ENCODE results near the gene CD22. TPM values are rescaled to one million over a fixed set of nuclear protein-coding genes. Genes with fewer than 3 reads are reported as not detected.

CD22 gene
- total and polyA plus RNA-seq, 2 donors (not counting 1 experiment from before 2014, with no cell fraction given) = 0.15 to 1.2 TPM

- Histone ChIP-seq H4K20me1 (ENCODE audit: control insufficient read depth, extremely low read depth, insufficient read depth, low read length) (no peaks in the 10 kb centered on the region), H3K9me3 (ENCODE audit: control insufficient read depth, insufficient read depth, low read depth, low read length) (no peaks in the 10 kb centered on the region), H3K4me3 (replicated peaks in 1 of 4; ENCODE audit: control extremely low read depth in 1 of 4, insufficient read depth in 1 of 4, low read depth in 3 of 4, low read length in 4 of 4) (no peak overlapping the region), H3K9ac (ENCODE audit: insufficient read depth, low read length) (no peak overlapping the region), H3K4me1 (ENCODE audit: control insufficient read depth, extremely low read depth, insufficient read depth, low read length) (no peaks in the 10 kb centered on the region), H3K27me3 (ENCODE audit: control insufficient read depth, insufficient read depth, low read length) (peaks cover 4% of the 10 kb centered on the region), H3K79me2 (ENCODE audit: control insufficient read depth, insufficient read depth, low read length) (no peaks in the 10 kb centered on the region), H3K36me3 (ENCODE audit: control insufficient read depth, insufficient read depth, low read length) (no peaks in the 10 kb centered on the region), H3K4me2 (ENCODE audit: extremely low read depth, insufficient read depth, low read length) (no peak overlapping the region), H2AFZ (ENCODE audit: low read length) (no peak overlapping the region), H3K27ac (ENCODE audit: insufficient read depth, low read length) (no peak overlapping the region)
- no peak for DNase-seq (ENCODE audit: low read depth in 2 of 2)
- TF ChIP-seq, protein P1, sequence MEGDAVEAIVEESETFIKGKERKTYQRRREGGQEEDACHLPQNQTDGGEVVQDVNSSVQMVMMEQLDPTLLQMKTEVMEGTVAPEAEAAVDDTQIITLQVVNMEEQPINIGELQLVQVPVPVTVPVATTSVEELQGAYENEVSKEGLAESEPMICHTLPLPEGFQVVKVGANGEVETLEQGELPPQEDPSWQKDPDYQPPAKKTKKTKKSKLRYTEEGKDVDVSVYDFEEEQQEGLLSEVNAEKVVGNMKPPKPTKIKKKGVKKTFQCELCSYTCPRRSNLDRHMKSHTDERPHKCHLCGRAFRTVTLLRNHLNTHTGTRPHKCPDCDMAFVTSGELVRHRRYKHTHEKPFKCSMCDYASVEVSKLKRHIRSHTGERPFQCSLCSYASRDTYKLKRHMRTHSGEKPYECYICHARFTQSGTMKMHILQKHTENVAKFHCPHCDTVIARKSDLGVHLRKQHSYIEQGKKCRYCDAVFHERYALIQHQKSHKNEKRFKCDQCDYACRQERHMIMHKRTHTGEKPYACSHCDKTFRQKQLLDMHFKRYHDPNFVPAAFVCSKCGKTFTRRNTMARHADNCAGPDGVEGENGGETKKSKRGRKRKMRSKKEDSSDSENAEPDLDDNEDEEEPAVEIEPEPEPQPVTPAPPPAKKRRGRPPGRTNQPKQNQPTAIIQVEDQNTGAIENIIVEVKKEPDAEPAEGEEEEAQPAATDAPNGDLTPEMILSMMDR (conservative IDR thresholded peaks at IDR 0.05 in 1 of 2, IDR thresholded peaks at IDR 0.05 in 1 of 2; ENCODE audit: low read depth in 1 of 2, low read length in 2 of 2) = no peak
- no peak for TF ChIP-seq EZH2 (IDR thresholded peaks at IDR 0.05; ENCODE audit: low read length, missing control alignments)
These were observed 40.7 kb upstream of the CD22 start for GRCh38 chr19:35288331-35288730.

DNA sequence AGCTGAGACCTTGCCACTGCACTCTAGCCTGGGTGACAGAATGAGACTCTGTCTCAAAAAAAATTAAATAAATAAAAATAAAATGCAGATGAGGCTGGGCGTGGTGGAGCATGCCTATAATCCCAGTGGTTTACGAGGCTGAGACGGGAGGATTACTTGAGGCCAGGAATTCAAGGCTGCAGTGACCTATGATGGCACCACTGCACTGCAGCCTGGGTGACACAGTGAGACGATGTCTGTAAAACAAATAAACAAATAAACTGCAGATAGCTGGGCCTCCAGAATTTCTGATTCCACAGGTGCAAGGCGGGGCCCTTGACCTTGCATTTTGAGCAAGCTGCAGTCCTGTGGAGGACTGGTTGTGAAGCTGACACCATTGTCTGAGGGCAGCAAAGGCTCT lies 40.1 kb upstream of the CD22 start:
- DNase-seq (ENCODE audit: low read depth in 2 of 2) = no peak
- no peak overlapping the region for H3K27ac ChIP-seq (ENCODE audit: insufficient read depth, low read length)
- H2AFZ ChIP-seq (ENCODE audit: low read length) = no peak overlapping the region
- H3K36me3 ChIP-seq (ENCODE audit: control insufficient read depth, insufficient read depth, low read length) = no peaks in the 10 kb centered on the region
- H3K79me2 ChIP-seq (ENCODE audit: control insufficient read depth, insufficient read depth, low read length) = no peaks in the 10 kb centered on the region
- no peak for TF ChIP-seq EZH2 (IDR thresholded peaks at IDR 0.05; ENCODE audit: low read length, missing control alignments)
- TF ChIP-seq, protein P1 (conservative IDR thresholded peaks at IDR 0.05 in 1 of 2, IDR thresholded peaks at IDR 0.05 in 1 of 2; ENCODE audit: low read depth in 1 of 2, low read length in 2 of 2) = no peak
- no peaks in the 10 kb centered on the region for H4K20me1 ChIP-seq (ENCODE audit: control insufficient read depth, extremely low read depth, insufficient read depth, low read length)
- H3K4me2 ChIP-seq (ENCODE audit: extremely low read depth, insufficient read depth, low read length) = no peak overlapping the region
- H3K4me1 ChIP-seq (ENCODE audit: control insufficient read depth, extremely low read depth, insufficient read depth, low read length) = no peaks in the 10 kb centered on the region
- no peak overlapping the region for H3K9ac ChIP-seq (ENCODE audit: insufficient read depth, low read length)
- peaks cover 7% of the 10 kb centered on the region for H3K27me3 ChIP-seq (ENCODE audit: control insufficient read depth, insufficient read depth, low read length)
- H3K9me3 ChIP-seq (ENCODE audit: control insufficient read depth, insufficient read depth, low read depth, low read length) = no peaks in the 10 kb centered on the region
- no peak overlapping the region for H3K4me3 ChIP-seq (replicated peaks in 1 of 4; ENCODE audit: control extremely low read depth in 1 of 4, insufficient read depth in 1 of 4, low read depth in 3 of 4, low read length in 4 of 4)

- no peak overlapping the region for H3K27ac ChIP-seq (ENCODE audit: insufficient read depth, low read length)
- no peaks in the 10 kb centered on the region for H4K20me1 ChIP-seq (ENCODE audit: control insufficient read depth, extremely low read depth, insufficient read depth, low read length)
- H3K9me3 ChIP-seq (ENCODE audit: control insufficient read depth, insufficient read depth, low read depth, low read length) = no peaks in the 10 kb centered on the region
- H3K4me1 ChIP-seq (ENCODE audit: control insufficient read depth, extremely low read depth, insufficient read depth, low read length) = no peaks in the 10 kb centered on the region
- H3K36me3 ChIP-seq (ENCODE audit: control insufficient read depth, insufficient read depth, low read length) = no peaks in the 10 kb centered on the region
- no peak overlapping the region for H3K4me2 ChIP-seq (ENCODE audit: extremely low read depth, insufficient read depth, low read length)
- DNase-seq (ENCODE audit: low read depth in 2 of 2) = no peak
- H3K79me2 ChIP-seq (ENCODE audit: control insufficient read depth, insufficient read depth, low read length) = no peaks in the 10 kb centered on the region
- H2AFZ ChIP-seq (ENCODE audit: low read length) = no peak overlapping the region
- H3K9ac ChIP-seq (ENCODE audit: insufficient read depth, low read length) = no peak overlapping the region
- H3K4me3 ChIP-seq (replicated peaks in 1 of 4; ENCODE audit: control extremely low read depth in 1 of 4, insufficient read depth in 1 of 4, low read depth in 3 of 4, low read length in 4 of 4) = no peak overlapping the region
- H3K27me3 ChIP-seq (ENCODE audit: control insufficient read depth, insufficient read depth, low read length) = peaks cover 7% of the 10 kb centered on the region
- no peak for TF ChIP-seq EZH2 (IDR thresholded peaks at IDR 0.05; ENCODE audit: low read length, missing control alignments)
- TF ChIP-seq, protein P1 (conservative IDR thresholded peaks at IDR 0.05 in 1 of 2, IDR thresholded peaks at IDR 0.05 in 1 of 2; ENCODE audit: low read depth in 1 of 2, low read length in 2 of 2) = no peak
These were observed 38.4 kb upstream of the CD22 start for GRCh38 chr19:35290381-35291127.

Data from fibroblast of lung (primary cell).